SK-N-SH treated with all-trans-retinoic acid at 6 μM for 48 hours (cell line): ENCODE results near the gene ZBTB8B.

Experiments
- ATAC-seq: fragments of 200-7000 bp; cut with Tn5 transposase; 3 replicates; pipeline ENCODE4 v1.9.1; 2020; ENCODE audit warnings: mild to moderate bottlenecking, moderate library complexity
- ARNTL ChIP-seq: fragments of 450-650 bp; formaldehyde crosslinking; IDR thresholded peaks from 2 replicates; pipeline ENCODE4 v1.5.0; 2020; ENCODE audit warnings: low read depth, mild to moderate bottlenecking, moderate library complexity, borderline replicate concordance
- CSDC2 ChIP-seq: fragments of 250-450 bp; sonication (Bioruptor Pico); IDR thresholded peaks from 2 replicates; pipeline ENCODE4 v1.5.0; 2020; ENCODE audit warnings: mild to moderate bottlenecking, moderate library complexity
- ESRRG ChIP-seq: fragments of 250-450 bp; sonication (Bioruptor Pico); IDR thresholded peaks from 2 replicates; pipeline ENCODE4 v1.6.1; 2021; ENCODE audit warnings: mild to moderate bottlenecking
- GLIS3 ChIP-seq: fragments of 250-450 bp; sonication (Bioruptor Pico); IDR thresholded peaks from 2 replicates; pipeline ENCODE4 v1.5.0; 2020; ENCODE audit warnings: mild to moderate bottlenecking, moderate library complexity
- OSR1 ChIP-seq: fragments of 250-450 bp; sonication (Bioruptor Pico); IDR thresholded peaks from 2 replicates; pipeline ENCODE4 v1.8.0; 2022; ENCODE audit warnings: moderate library complexity, mild to moderate bottlenecking, inconsistent platforms
- PPARA ChIP-seq: fragments of 250-450 bp; sonication (Bioruptor Pico); IDR thresholded peaks from 2 replicates; pipeline ENCODE4 v1.5.0; 2020; ENCODE audit warnings: mild to moderate bottlenecking, borderline replicate concordance
- RARB ChIP-seq: fragments of 250-450 bp; sonication (Bioruptor Pico); IDR thresholded peaks from 2 replicates; pipeline ENCODE4 v1.8.0; 2021; ENCODE audit warnings: mild to moderate bottlenecking, moderate library complexity
- SNAI2 ChIP-seq: fragments of 250-450 bp; sonication (Bioruptor Pico); IDR thresholded peaks from 2 replicates; pipeline ENCODE4 v1.5.0; 2020; ENCODE audit warnings: mild to moderate bottlenecking, moderate library complexity
- TCF4 ChIP-seq: fragments of 250-450 bp; sonication (Bioruptor Pico); IDR thresholded peaks from 2 replicates; pipeline ENCODE4 v1.8.0; 2021; ENCODE audit warnings: mild to moderate bottlenecking, moderate library complexity, borderline replicate concordance
- TOX ChIP-seq: fragments of 250-450 bp; sonication (Bioruptor Pico); IDR thresholded peaks from 2 replicates; pipeline ENCODE4 v1.8.0; 2021; ENCODE audit warnings: mild to moderate bottlenecking, moderate library complexity, borderline replicate concordance
- ZC3H10 ChIP-seq: fragments of 250-450 bp; sonication (Bioruptor Pico); IDR thresholded peaks from 2 replicates; pipeline ENCODE4 v1.5.1; 2021; ENCODE audit warnings: mild to moderate bottlenecking, moderate library complexity
- ZFP3 ChIP-seq: fragments of 250-450 bp; sonication (Bioruptor Pico); IDR thresholded peaks from 2 replicates; pipeline ENCODE4 v1.5.0; 2020; ENCODE audit warnings: mild to moderate bottlenecking, moderate library complexity
- ZFP30 ChIP-seq: fragments of 450-650 bp; formaldehyde crosslinking; IDR thresholded peaks from 2 replicates; pipeline ENCODE4 v1.5.0; 2022; ENCODE audit warnings: mild to moderate bottlenecking, moderate library complexity
- ZNF565 ChIP-seq: fragments of 450-650 bp; formaldehyde crosslinking; conservative IDR thresholded peaks from 2 replicates; pipeline ENCODE4 v1.5.0; 2020; ENCODE audit warnings: low read depth, mild to moderate bottlenecking, moderate library complexity
- ZNF70 ChIP-seq: fragments of 450-650 bp; formaldehyde crosslinking; IDR thresholded peaks from 2 replicates; pipeline ENCODE4 v1.5.0; 2020; ENCODE audit warnings: mild to moderate bottlenecking, moderate library complexity
- ZNF8 ChIP-seq: fragments of 450-650 bp; formaldehyde crosslinking; IDR thresholded peaks from 2 replicates; pipeline ENCODE4 v1.5.0; 2020; ENCODE audit warnings: mild to moderate bottlenecking, moderate library complexity
- TF ChIP-seq, protein P1 (sequence below): fragments of 250-450 bp; sonication (Bioruptor Pico); IDR thresholded peaks from 2 replicates; pipeline ENCODE4 v1.5.1; 2021; ENCODE audit warnings: mild to moderate bottlenecking, moderate library complexity
- TF ChIP-seq, protein P2 (sequence below): fragments of 250-450 bp; sonication (Bioruptor Pico); IDR thresholded peaks from 2 replicates; pipeline ENCODE4 v1.5.1; 2020; ENCODE audit warnings: low read depth, mild to moderate bottlenecking, moderate library complexity
- TF ChIP-seq, protein P3 (sequence below): fragments of 250-450 bp; sonication (Bioruptor Pico); IDR thresholded peaks from 2 replicates; pipeline ENCODE4 v1.8.0; 2020; ENCODE audit warnings: mild to moderate bottlenecking, moderate library complexity, borderline replicate concordance
- TF ChIP-seq, protein P4 (sequence below): fragments of 250-450 bp; sonication (Bioruptor Pico); IDR thresholded peaks from 2 replicates; pipeline ENCODE4 v1.5.0; 2020; ENCODE audit warnings: mild to moderate bottlenecking, moderate library complexity
- TF ChIP-seq, protein P5 (sequence below): fragments of 250-450 bp; sonication (Bioruptor Pico); IDR thresholded peaks from 2 replicates; pipeline ENCODE4 v1.8.0; 2021; ENCODE audit warnings: low read depth, mild to moderate bottlenecking, moderate library complexity, borderline replicate concordance

The ZBTB8B gene

DNA sequence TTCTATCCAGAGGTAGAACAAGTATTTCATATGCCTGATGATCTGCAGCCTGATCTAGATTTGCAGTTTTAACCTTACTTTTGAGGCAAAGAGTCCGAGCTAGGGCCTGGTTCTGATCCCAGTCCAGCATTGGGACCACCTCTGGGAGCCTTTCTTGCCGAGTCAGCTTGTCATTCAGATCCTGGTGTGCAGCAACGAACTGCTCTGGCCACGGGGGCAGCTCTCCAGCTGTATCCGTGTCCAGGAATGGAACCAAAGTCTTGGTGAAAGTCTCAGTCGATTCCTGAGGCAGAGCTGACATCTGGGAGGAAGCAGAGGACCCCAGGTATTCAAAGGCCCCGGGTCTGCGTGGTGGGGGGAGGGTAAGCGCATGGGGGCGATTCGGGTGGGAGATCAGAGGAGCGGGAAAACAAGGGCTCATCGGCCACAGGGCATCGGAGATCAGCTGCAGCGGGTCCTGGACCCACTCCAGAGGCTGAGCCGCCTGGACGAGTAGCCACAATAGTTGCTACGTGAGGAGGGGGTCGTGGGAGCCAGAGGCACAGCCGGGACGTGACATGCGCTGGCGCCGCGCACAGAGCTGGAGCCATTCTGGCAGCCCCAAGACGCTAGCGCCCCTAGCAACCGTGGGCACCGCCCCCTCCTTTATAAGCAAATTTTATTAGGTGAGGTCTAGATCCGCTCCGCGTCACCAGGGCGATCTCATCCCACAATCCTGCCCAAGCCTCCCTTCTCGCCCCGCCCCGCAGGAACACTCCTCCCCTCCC lies 38.2 kb upstream of the ZBTB8B start:
- ATAC-seq: peak; percentile 59
- TF ChIP-seq GLIS3: no peak
- TF ChIP-seq, protein P1, sequence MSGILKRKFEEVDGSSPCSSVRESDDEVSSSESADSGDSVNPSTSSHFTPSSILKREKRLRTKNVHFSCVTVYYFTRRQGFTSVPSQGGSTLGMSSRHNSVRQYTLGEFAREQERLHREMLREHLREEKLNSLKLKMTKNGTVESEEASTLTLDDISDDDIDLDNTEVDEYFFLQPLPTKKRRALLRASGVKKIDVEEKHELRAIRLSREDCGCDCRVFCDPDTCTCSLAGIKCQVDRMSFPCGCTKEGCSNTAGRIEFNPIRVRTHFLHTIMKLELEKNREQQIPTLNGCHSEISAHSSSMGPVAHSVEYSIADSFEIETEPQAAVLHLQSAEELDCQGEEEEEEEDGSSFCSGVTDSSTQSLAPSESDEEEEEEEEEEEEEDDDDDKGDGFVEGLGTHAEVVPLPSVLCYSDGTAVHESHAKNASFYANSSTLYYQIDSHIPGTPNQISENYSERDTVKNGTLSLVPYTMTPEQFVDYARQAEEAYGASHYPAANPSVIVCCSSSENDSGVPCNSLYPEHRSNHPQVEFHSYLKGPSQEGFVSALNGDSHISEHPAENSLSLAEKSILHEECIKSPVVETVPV: no peak
- no peak for TF ChIP-seq TCF4 (CRISPR knock-in tag)
- TF ChIP-seq, protein P2, sequence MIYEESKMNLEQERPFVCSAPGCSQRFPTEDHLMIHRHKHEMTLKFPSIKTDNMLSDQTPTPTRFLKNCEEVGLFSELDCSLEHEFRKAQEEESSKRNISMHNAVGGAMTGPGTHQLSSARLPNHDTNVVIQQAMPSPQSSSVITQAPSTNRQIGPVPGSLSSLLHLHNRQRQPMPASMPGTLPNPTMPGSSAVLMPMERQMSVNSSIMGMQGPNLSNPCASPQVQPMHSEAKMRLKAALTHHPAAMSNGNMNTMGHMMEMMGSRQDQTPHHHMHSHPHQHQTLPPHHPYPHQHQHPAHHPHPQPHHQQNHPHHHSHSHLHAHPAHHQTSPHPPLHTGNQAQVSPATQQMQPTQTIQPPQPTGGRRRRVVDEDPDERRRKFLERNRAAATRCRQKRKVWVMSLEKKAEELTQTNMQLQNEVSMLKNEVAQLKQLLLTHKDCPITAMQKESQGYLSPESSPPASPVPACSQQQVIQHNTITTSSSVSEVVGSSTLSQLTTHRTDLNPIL (CRISPR knock-in tag): no peak
- TF ChIP-seq, protein P3, sequence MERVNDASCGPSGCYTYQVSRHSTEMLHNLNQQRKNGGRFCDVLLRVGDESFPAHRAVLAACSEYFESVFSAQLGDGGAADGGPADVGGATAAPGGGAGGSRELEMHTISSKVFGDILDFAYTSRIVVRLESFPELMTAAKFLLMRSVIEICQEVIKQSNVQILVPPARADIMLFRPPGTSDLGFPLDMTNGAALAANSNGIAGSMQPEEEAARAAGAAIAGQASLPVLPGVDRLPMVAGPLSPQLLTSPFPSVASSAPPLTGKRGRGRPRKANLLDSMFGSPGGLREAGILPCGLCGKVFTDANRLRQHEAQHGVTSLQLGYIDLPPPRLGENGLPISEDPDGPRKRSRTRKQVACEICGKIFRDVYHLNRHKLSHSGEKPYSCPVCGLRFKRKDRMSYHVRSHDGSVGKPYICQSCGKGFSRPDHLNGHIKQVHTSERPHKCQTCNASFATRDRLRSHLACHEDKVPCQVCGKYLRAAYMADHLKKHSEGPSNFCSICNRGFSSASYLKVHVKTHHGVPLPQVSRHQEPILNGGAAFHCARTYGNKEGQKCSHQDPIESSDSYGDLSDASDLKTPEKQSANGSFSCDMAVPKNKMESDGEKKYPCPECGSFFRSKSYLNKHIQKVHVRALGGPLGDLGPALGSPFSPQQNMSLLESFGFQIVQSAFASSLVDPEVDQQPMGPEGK (CRISPR knock-in tag): no peak
- TF ChIP-seq TOX: no peak
- no peak for TF ChIP-seq CSDC2 (CRISPR knock-in tag)
- no peak for TF ChIP-seq ZNF8 (CRISPR knock-in tag)
- TF ChIP-seq ZFP30: no peak
- TF ChIP-seq, protein P4, sequence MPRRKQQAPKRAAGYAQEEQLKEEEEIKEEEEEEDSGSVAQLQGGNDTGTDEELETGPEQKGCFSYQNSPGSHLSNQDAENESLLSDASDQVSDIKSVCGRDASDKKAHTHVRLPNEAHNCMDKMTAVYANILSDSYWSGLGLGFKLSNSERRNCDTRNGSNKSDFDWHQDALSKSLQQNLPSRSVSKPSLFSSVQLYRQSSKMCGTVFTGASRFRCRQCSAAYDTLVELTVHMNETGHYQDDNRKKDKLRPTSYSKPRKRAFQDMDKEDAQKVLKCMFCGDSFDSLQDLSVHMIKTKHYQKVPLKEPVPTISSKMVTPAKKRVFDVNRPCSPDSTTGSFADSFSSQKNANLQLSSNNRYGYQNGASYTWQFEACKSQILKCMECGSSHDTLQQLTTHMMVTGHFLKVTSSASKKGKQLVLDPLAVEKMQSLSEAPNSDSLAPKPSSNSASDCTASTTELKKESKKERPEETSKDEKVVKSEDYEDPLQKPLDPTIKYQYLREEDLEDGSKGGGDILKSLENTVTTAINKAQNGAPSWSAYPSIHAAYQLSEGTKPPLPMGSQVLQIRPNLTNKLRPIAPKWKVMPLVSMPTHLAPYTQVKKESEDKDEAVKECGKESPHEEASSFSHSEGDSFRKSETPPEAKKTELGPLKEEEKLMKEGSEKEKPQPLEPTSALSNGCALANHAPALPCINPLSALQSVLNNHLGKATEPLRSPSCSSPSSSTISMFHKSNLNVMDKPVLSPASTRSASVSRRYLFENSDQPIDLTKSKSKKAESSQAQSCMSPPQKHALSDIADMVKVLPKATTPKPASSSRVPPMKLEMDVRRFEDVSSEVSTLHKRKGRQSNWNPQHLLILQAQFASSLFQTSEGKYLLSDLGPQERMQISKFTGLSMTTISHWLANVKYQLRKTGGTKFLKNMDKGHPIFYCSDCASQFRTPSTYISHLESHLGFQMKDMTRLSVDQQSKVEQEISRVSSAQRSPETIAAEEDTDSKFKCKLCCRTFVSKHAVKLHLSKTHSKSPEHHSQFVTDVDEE (CRISPR knock-in tag): no peak
- TF ChIP-seq OSR1 (CRISPR knock-in tag): no peak
- TF ChIP-seq ESRRG (CRISPR knock-in tag): no peak
- no peak for TF ChIP-seq ZC3H10 (CRISPR knock-in tag)
- TF ChIP-seq ZNF70 (CRISPR knock-in tag): no peak
- TF ChIP-seq, protein P5, sequence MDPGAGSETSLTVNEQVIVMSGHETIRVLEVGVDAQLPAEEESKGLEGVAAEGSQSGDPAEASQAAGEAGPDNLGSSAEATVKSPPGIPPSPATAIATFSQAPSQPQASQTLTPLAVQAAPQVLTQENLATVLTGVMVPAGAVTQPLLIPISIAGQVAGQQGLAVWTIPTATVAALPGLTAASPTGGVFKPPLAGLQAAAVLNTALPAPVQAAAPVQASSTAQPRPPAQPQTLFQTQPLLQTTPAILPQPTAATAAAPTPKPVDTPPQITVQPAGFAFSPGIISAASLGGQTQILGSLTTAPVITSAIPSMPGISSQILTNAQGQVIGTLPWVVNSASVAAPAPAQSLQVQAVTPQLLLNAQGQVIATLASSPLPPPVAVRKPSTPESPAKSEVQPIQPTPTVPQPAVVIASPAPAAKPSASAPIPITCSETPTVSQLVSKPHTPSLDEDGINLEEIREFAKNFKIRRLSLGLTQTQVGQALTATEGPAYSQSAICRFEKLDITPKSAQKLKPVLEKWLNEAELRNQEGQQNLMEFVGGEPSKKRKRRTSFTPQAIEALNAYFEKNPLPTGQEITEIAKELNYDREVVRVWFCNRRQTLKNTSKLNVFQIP (CRISPR knock-in tag): no peak
- TF ChIP-seq ARNTL (CRISPR knock-in tag): no peak
- TF ChIP-seq ZNF565 (CRISPR knock-in tag): no peak
- TF ChIP-seq SNAI2 (CRISPR knock-in tag): no peak
- no peak for TF ChIP-seq PPARA (CRISPR knock-in tag)
- TF ChIP-seq ZFP3 (CRISPR knock-in tag): no peak
- TF ChIP-seq, all 23 proteins: peak for 0

DNA sequence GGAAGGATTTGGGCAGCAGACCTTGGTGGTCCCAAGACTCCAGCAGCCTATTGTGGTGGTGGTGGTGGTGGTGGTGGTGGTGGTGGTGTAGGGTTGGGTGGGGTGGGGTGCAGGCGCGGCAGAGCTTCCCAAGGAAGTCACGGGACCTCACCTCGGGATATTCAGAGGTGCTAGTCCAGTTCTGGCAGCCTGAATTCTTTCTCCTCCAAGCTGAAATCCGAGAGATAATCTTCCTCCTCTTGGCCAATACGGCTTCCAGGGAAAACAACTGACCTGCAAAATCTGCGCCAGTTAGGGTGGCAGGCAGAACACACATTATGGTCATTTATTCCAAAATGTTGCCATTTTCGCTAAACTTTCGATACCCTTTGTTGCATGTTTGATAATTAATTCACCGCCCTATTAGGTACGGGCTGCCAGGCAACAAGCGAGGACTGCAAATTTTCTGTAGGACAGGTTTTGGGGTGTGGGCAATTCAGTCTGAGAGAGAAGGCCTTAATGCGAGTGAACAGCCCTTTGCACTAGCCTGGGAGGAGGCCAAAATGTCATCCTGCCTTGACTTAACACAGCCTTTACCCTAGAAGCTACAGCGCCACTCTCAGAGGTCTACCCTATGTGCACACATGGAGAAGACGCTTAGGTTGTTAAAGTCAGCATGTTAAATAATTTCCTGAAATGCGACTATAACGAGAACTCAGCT lies 37.5 kb upstream of the ZBTB8B start:
- no peak for ATAC-seq
- no peak for TF ChIP-seq RARB (CRISPR knock-in tag)
- TF ChIP-seq ZNF565 (CRISPR knock-in tag): no peak
- no peak for TF ChIP-seq ESRRG (CRISPR knock-in tag)
